Calu3 (cell line): ENCODE data around the gene FHIT. TPM values are rescaled to one million over a fixed set of nuclear protein-coding genes. Genes with fewer than 3 reads are reported as not detected.
"Not testable (repeated sequence)": the region's sequence is repeated elsewhere in the genome, so short reads cannot be mapped to it uniquely, and the experiment has no call there.

Experiments
- BruUV-seq: library from RNA; stranded (reverse); fragments of 400-500 nt; replicated peaks from 2 replicates; lab custom pipeline; 2021; lab: Mats Ljungman, UMichigan
- CTCF ChIA-PET: fragments of 300-600 bp; sonication (Branson Sonifier 250); formaldehyde crosslinking; loops from one replicate; lab custom pipeline; 2022; ENCODE audit warnings: antibody characterized with exemption; lab: Charles Lee
- DNase-seq: peaks from one replicate; pipeline ENCODE4 v3.0.0; 2022
- H3K27ac Mint-ChIP-seq: one replicate; pipeline ENCODE4 v1.8.0; 2022; ENCODE audit warnings: mixed read lengths; ENCODE audit not compliant: unreplicated experiment
- H3K27me3 Mint-ChIP-seq: one replicate; pipeline ENCODE4 v1.8.0; 2022; ENCODE audit warnings: mixed read lengths; ENCODE audit not compliant: unreplicated experiment
- H3K36me3 Mint-ChIP-seq: one replicate; pipeline ENCODE4 v1.8.0; 2022; ENCODE audit warnings: mild to moderate bottlenecking, moderate library complexity, mixed read lengths; ENCODE audit not compliant: insufficient read depth, unreplicated experiment
- H3K4me1 Mint-ChIP-seq: one replicate; pipeline ENCODE4 v1.8.0; 2022; ENCODE audit warnings: mild to moderate bottlenecking, low read depth, mixed read lengths; ENCODE audit not compliant: unreplicated experiment
- H3K4me3 Mint-ChIP-seq: one replicate; pipeline ENCODE4 v1.8.0; 2022; ENCODE audit warnings: mild to moderate bottlenecking, low read depth, moderate library complexity, mixed read lengths; ENCODE audit not compliant: unreplicated experiment
- H3K9me3 Mint-ChIP-seq: one replicate; pipeline ENCODE4 v1.8.0; 2022; ENCODE audit warnings: low read depth, mixed read lengths; ENCODE audit not compliant: unreplicated experiment
- intact Hi-C: fragments of 100-400 bp; cut with micrococcal nuclease; formaldehyde crosslinking; loops from one replicate; pipeline ENCODE4 v1.10.0; 2022; ENCODE audit not compliant: unreplicated experiment
- total RNA-seq: library from RNA; stranded (reverse); gene quantifications from 2 replicates; pipeline ENCODE4 v1.2.3, GENCODE V29; 2022
- TF ChIP-seq, protein P1 (sequence below): fragments of 200-600 bp; IDR thresholded peaks from one replicate; pipeline ENCODE4 v1.8.0; 2022; ENCODE audit warnings: antibody characterized with exemption; ENCODE audit not compliant: unreplicated experiment

FHIT gene
- total RNA-seq, 1 experiment from 2014 or later: 6.2 TPM

DNA sequence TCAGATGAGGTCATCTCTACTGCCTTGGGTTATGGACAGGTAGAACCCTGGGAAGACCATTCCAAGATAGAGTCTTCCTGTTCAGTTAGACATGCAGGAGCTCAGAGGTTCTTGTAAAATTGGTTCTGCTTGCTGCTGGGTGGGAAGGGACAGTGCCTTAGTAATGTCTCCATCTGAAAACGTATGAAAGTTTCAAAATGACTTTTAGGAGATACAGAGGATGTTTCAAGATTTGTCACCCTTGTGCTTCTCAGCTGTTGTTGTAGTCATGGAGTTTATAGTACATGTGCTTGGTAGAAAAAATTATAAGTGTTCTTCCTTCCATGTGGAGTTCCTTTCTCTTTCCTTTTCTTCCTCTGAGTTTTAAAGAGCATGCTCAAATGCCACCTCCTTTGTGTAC lies 1316.2 kb downstream of the FHIT start:
- Mint-ChIP-seq H3K36me3 (no peaks in the 10 kb centered on the region), H3K9me3 (no peaks in the 10 kb centered on the region), H3K4me3 (no peak overlapping the region), H3K27ac (no peak overlapping the region), H3K4me1 (no peaks in the 10 kb centered on the region), H3K27me3 (no peaks in the 10 kb centered on the region)
- intact Hi-C loops: no loop called here
- CTCF ChIA-PET: no interaction called here
- no TSS peak for BruUV-seq
- DNase-seq: no peak
- TF ChIP-seq, protein P1, sequence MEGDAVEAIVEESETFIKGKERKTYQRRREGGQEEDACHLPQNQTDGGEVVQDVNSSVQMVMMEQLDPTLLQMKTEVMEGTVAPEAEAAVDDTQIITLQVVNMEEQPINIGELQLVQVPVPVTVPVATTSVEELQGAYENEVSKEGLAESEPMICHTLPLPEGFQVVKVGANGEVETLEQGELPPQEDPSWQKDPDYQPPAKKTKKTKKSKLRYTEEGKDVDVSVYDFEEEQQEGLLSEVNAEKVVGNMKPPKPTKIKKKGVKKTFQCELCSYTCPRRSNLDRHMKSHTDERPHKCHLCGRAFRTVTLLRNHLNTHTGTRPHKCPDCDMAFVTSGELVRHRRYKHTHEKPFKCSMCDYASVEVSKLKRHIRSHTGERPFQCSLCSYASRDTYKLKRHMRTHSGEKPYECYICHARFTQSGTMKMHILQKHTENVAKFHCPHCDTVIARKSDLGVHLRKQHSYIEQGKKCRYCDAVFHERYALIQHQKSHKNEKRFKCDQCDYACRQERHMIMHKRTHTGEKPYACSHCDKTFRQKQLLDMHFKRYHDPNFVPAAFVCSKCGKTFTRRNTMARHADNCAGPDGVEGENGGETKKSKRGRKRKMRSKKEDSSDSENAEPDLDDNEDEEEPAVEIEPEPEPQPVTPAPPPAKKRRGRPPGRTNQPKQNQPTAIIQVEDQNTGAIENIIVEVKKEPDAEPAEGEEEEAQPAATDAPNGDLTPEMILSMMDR: no peak

DNA sequence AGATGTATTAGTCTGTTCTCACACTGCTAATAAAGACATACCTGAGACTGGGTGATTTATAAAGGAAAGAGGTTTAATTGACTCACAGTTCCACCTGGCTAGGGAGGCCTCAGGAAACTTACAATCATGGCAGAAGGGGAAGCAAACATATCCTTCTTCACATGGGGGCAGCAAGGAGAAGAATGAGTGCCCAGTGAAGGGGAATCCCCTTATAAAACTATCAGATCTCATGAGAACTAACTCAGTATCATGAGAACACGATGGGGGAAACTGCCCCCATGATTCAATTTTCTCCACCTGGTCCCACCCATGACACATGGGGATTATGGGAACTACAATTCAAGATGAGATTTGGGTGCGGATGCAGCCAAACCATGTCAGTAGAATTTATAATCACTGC lies 1316.7 kb downstream of the FHIT start:
- H3K9me3 Mint-ChIP-seq, BruUV-seq, intact Hi-C loops, H3K27me3 Mint-ChIP-seq, H3K4me3 Mint-ChIP-seq, H3K4me1 Mint-ChIP-seq, H3K27ac Mint-ChIP-seq, H3K36me3 Mint-ChIP-seq, DNase-seq, CTCF ChIA-PET: not testable (repeated sequence)

DNA sequence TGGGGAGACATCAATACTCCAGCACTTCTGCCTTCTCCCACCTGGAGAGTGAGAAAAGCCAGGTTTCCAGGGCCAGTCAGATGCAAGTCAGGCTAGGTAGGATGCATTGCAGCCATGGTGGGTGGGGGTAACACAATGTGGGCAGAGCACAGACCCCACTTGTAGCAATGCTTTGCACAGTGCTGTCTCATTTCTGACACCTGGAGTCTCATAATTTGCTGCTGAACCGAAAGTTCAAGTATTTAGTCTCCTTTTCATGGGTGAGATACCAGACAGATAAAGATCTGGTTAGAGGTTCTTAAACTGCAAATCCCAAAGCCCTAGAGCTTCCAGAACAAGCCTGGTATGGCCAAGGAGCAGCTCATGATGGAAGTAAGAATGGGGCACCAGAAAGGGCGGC lies 1321.1 kb downstream of the FHIT start:
- no peaks in the 10 kb centered on the region for H3K4me1 Mint-ChIP-seq

DNA sequence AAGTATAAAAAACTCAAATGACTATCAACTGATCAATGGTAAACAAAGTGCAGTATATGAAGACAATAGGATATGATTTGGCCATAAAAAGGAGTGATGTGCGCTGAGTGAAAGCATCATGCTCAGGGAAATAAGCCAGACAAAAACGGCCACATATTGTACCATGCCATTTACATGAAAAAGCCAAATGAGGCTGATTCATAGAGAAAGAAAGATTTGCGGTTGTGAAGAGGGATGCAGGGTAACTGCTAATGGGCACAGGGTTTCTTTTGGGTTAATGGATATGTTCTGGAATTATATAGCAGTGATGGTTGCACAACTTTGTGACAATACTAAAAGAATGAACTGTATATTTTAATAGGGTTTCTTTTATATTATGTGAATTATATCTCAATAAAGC lies 1324.2 kb downstream of the FHIT start:
- Mint-ChIP-seq H3K9me3 (peaks cover 4% of the 10 kb centered on the region), H3K36me3 (no peaks in the 10 kb centered on the region), H3K27ac (no peak overlapping the region), H3K27me3 (no peaks in the 10 kb centered on the region), H3K4me1 (no peaks in the 10 kb centered on the region), H3K4me3 (no peak overlapping the region)
- TF ChIP-seq, protein P1: no peak
- DNase-seq: no peak
- BruUV-seq: no TSS peak
- CTCF ChIA-PET: no interaction called here
- intact Hi-C loops: no loop called here

More for the DNA sequence above, 1321.1 kb downstream of the FHIT start:
- H3K4me3 Mint-ChIP-seq: no peak overlapping the region
- no peaks in the 10 kb centered on the region for H3K9me3 Mint-ChIP-seq
- CTCF ChIA-PET: no interaction called here
- H3K27ac Mint-ChIP-seq: no peak overlapping the region
- no peaks in the 10 kb centered on the region for H3K27me3 Mint-ChIP-seq
- no TSS peak for BruUV-seq
- TF ChIP-seq, protein P1: no peak
- DNase-seq: no peak
- intact Hi-C loops: no loop called here
- H3K36me3 Mint-ChIP-seq: no peaks in the 10 kb centered on the region

DNA sequence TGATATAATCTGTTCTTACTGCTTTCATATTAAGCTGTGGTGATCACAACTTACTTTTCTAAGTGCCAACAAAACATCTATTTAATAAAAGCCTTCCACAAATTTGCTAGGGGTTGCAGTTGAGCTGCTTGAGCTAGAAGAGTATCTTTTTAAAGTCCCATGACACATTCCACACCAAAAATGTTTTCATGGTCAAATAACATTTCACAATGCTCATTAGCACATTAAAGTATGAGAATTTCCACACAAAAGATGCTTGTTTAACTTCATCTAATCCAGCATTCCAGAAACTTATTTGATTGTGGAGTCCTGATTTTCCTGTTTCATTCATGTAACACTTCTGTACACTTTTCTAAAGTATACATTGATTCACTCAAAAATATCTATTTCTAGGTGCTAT lies 1325.3 kb downstream of the FHIT start:
- TF ChIP-seq, protein P1: no peak
- Mint-ChIP-seq H3K27ac (no peak overlapping the region), H3K9me3 (peaks cover 4% of the 10 kb centered on the region), H3K36me3 (no peaks in the 10 kb centered on the region), H3K4me1 (no peaks in the 10 kb centered on the region), H3K27me3 (no peaks in the 10 kb centered on the region), H3K4me3 (no peak overlapping the region)
- intact Hi-C loops: no loop called here
- no TSS peak for BruUV-seq
- DNase-seq: no peak
- CTCF ChIA-PET: no interaction called here
